Inflammatory macrophage treated with lipopolysaccharide for 4 hours (primary cell): ENCODE results near the gene TMEM101.
"Not testable (repeated sequence)": the region's sequence is repeated elsewhere in the genome, so short reads cannot be mapped to it uniquely, and the experiment has no call there.

Source experiments
- DNase-seq: peaks from one replicate; pipeline ENCODE4 v3.0.0-alpha.2; 2020

Gene TMEM101

GRCh38 chr17:43972444-43973212, 42.1 kb downstream of the TMEM101 start:
- not testable (repeated sequence) for DNase-seq

- not testable (repeated sequence) for DNase-seq
Measured at GRCh38 chr17:43971436-43971835, 43.3 kb downstream of the TMEM101 start.

- no peak for DNase-seq
Measured at GRCh38 chr17:43970366-43970765, 44.4 kb downstream of the TMEM101 start.

- no peak for DNase-seq
Measured at GRCh38 chr17:43967251-43967875, 47.4 kb downstream of the TMEM101 start.

GRCh38 chr17:43966276-43966675, 48.5 kb downstream of the TMEM101 start:
- no peak for DNase-seq

- no peak for DNase-seq
Measured at GRCh38 chr17:43962479-43962878, 52.3 kb downstream of the TMEM101 start.

- DNase-seq = no peak
Measured at GRCh38 chr17:43961954-43962353, 52.8 kb downstream of the TMEM101 start.

GRCh38 chr17:43961292-43961691, 53.5 kb downstream of the TMEM101 start:
- DNase-seq = not testable (repeated sequence)
